Activated effector memory CD4-positive, alpha-beta T cell treated with Interleukin-2 at 50 U/mL for 16 hours (primary cell): ENCODE data around the gene C12orf76.
A peak's percentile ranks its signal among the peaks of the same experiment; 100 is the strongest.
"Not testable (repeated sequence)": the region's sequence is repeated elsewhere in the genome, so short reads cannot be mapped to it uniquely, and the experiment has no call there.

Experiments
- DNase-seq: peaks from one replicate; pipeline ENCODE4 v3.0.0-alpha.2; 2020

Gene C12orf76

DNA sequence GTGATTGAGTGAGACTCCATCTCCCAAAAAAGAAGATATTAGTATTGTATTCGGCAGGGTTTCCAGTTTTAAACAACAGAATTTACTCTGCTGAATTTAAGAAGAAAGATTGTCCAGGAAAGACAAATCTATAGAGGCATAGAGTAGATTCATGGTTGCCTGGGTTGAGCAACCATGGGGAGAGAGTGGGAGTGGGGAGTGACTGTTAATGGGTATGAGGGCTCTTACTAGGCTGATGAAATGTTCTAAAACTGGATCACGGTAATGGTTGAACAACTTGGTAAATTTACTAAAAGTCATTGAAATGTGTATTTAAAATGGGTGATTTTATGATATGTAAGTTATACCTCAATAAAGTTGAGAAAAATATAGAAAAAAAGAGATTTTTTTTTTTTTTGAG lies 13.9 kb upstream of the C12orf76 start:
- DNase-seq = no peak

DNA sequence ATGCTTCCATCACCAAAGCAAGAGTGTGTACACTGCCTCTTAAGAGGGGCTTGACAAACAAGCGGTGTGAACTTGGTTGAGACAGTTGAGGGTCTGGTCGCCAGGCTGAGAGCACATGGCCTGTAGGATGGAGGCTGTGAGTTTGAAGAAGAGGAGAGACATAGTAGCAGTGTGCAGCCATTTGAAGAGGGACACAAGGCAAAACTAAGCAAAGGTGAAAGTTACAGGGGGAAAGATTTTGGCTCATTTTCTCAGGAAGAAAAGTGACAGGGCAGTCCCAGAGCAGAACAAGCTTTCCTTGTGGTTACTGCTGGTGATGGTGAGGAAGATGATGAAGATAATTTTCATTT lies 11.3 kb upstream of the C12orf76 start:
- no peak for DNase-seq

DNA sequence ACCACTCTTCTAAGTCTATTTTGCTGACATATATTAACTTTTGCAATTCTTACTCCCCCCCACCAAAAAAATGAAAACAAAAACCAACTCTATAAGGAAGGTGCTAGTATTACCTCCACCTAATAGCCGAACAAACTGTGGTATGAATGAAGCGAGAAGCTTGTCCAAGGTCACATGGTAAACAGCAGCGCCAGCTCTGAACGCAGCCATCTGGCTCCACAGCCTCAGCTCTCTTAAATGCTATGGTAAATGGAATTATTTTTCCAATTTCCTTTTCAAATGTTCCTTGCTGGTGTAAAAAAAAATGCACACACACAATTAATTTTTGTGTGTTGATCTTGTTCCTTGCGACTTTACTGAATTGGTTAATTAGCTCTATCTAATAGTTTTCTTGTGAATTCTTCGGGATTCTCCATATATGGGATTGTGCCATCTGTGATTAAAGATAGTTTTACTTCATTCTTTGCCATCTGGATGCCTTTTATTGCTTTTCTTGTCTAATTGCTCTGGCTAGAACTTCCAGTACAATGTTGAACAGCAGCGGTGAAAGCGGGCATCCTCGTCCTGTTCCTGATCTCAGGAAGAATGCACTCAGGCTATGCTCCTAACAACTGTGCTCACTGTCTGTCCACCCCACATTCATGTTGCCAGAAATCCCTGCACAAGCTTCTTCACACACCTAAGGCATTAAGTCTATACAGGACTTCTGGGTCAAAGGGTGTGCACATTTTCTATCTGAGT lies 10.7 kb upstream of the C12orf76 start:
- no peak for DNase-seq

DNA sequence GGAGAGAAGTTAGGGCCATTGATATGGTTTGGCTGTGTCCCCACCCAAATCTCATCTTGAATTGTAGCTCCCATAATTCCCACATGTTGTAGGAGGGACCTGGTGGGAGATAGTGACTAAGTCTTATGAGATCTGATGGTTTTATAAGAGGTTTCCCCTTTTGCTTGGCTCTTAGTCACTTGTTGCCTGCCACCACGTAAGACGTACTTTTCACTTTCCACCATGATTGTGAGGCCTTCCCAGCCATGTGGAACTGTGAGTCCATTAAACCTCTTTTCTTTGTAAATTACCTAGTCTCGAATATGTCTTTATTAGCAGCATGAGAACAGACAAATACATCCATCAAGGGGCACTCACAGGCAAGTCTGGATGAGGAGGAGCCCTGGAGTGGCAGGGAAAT lies 8.3 kb upstream of the C12orf76 start:
- DNase-seq = not testable (repeated sequence)

DNA sequence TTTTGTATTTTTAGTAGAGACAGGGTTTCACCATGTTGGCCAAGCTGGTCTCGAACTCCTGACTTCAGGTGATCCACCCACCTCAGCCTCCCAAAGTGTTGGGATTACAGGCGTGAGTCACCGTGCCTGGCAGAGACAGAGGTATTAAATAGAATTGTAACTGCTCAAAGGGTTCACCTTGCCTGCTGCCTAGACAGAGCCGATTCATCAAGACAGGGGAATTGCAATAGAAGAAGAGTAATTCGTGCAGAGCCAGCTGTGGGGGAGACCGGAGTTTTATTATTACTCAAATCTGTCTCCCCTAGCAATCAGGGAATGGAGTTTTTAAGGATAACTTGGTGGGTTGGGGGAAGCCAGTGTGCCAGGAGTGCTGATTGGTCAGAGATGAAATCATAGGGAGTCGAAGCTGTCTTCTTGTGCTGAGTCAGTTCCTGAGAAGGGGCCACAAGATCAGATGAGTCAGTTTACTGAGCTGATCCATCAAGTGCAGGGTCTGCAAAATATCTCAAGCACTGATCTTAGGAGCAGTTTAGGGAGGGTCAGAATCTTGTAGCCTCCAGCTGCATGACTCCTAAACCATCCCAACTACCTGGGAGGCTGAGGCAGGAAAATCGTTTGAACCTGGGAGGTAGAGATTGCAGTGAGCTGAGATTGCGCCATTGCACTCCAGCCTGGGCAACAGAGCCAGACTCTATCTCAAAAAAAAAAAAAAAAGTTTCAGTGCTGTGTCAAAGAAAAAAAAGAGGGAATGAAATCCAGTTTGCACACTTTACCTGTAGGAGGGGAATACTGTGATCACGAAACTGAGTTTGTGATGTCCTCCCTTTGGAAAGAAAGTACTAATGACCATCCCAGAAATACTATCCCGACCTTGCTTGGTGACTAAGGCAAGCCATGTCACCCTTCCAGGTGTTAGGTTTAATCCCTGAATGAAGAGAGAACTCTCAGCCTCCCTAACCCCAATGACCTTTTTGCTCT lies 7.3 kb upstream of the C12orf76 start:
- DNase-seq = not testable (repeated sequence)

DNA sequence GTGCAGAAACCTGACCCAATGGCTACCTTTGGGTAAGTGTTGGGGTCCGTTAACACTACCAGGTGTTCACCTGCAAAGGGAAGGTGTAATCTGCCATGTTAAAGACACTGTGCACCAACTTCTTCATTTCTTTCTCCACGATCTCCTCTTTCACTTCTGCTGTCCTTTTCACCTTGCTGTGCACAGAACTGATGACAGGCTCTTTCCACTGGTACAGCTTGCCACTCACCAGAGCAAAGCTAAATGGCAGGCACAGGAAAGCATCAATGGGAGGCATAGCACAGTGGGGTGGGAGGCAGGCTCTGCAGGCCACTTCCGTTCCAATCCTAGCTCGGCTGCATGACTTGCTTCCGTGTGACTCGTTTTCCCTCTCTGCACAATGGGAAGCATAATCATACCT lies 2.6 kb upstream of the C12orf76 start:
- DNase-seq = no peak

DNA sequence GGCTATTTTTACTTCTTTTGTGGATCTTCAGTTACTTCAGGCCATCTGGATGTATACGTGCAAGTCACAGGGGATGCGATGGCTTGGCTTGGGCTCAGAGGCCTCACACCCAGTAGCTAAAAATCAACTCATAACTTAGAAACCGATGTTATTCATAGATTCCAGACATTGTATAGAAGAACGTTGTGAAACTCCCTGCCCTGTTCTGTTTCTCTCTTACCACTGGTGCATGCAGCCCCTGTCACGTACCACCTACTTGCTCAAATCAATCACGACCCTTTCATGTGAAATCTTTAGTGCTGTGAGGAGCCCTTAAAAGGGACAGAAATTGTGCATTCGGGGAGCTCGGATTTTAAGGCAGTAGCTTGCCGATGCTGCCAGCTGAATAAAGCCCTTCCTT lies 1.3 kb upstream of the C12orf76 start:
- not testable (repeated sequence) for DNase-seq

DNA sequence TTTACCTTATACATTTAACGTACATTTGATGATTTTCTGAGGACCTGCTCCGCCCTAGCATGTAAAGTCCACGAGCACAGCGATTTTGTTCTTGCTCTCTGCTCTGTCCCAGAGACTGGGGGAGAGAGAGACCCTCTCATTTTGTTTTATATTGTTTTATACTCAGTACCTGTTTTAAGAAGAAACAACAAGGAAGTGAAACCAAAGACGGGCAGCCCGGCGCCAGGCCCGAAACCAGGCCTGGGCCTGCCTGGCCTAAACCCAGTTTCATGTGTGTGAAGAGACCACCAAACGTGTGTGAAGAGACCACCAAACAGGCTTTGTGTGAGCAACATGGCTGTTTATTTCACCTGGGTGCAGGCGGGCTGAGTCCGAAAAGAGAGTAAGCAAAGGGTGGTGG lies 712 bp upstream of the C12orf76 start:
- not testable (repeated sequence) for DNase-seq

DNA sequence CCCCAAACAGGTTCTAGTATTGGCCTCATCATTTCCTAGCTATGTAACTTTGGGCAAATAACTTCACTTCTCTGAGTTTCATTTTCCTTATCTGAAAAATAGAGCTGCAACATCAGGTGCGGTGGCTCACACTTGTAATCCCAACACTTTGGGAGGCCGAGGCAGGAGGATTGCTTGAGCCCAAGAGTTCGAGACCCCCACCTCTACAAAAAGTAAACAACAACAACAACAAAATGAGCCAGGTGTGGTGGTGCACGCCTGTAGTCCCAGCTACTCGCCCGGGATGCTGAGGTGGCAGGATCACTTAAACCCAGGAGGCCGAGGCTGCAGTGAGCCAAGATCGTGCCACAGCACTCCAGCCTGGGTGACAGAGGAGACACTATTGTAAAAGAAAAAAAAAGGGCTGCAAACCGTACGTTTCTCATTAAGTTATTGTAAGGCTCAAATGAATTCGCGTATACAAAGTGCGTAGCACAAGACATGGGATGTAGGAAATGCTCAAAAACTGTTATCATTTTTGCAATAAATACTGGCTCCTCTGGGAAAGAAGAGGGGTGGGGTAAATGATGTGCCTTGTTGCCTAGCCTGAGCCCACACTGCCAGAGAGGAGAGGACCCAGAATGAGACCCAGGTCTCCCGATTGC lies 903 bp downstream of the C12orf76 start:
- DNase-seq = no peak

DNA sequence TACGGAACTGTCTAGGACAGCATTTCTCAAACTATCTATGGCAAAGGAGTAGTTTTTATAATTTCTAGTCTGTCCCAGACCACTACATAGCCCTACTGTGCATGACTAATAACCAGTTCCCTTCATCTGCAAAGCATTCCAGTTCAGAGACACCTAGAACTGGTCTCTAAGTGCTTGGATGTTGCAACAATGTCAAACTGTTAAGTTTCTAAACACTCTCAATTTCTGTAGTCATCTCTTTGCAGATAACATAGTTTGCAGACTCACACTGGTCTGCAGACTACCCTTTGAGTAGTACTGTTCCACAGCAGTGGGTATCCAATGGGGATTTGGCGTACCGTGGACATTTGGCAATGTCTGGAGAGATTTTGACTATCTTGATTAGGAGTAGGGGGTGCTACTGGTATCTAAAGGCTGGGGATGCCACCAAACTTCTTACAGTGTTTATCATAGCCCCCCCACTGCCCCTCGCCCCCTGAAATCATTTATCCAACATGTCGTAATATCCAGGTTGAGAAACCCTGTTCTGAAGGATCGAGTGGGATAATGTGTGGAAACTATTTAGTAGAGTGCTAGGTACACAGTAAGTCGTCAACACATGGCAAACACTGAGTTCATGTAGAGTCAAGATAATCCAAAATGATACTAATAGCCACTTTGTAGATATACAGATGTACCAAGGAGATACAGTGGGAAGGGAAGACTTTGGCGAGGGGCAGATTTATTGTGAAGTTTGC lies 1.7 kb downstream of the C12orf76 start:
- no peak for DNase-seq

DNA sequence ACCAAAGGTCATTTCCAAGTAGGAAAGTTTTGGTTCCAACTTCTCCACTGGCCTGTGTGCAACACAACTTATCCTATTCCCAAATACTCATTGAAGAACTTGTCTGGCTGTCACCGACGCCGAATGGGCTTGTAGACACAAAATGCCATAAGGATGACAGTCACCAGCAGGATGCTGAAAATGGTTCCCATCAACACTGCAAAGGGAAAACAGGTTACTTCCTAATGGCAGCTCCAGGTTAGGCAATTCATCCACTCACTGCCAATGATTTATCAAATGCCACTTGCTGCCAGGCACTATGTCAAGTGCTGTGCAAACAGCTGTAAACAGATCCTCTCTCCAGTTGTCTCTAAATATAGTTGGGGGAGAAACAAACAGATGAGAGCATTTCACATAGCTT lies 6.1 kb downstream of the C12orf76 start:
- DNase-seq = no peak

DNA sequence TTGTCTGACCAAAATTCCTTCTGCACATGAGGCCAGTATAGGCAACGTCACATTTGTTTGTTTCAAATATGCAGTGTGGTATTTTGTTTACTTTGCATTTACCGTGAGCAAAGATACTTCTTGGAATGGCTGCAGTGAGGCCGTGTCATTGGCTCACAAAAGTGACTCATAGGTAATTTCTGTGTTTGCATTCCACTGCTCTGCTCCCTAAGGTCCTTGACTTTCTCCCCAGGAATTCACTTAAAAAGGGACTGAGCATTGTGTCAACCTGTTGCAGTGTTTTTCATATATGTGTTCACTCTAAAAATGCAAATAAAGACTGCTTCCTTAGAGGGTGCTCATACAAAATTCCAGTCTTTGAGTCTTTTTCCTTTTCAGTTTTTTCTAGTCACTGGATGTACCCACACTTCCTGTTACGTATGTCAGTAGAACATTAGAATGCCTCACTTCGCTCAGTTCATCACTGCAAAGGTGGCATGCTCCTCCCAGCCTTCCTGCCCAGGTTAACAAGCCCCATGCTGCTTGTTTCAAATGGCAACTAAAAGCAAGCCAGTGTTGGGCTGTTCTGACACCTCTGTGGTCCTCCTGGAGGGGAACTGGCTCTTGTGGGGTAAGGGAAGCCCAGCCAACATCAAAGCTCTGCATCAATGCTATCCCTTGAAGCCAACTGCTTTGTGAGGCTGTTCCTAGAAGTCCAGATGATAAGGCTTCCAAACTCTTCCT lies 9.1 kb downstream of the C12orf76 start:
- DNase-seq = peak; percentile 14

DNA sequence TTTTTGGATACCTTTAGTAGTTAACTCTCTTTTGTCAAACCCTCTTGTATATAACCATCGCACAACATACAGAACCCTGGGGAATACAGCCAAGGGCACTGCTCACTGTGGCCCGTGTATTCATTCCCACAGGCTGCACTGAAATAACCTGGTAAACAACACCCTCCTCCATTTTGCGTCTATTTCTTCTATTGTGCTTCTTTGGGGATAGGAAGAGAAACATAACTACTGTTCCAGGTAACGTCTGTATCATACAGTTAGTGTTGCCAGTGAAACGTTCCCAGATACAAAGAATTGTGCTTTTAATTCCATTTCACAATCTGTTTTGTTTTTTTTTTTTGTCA lies 9.6 kb downstream of the C12orf76 start:
- DNase-seq = no peak

DNA sequence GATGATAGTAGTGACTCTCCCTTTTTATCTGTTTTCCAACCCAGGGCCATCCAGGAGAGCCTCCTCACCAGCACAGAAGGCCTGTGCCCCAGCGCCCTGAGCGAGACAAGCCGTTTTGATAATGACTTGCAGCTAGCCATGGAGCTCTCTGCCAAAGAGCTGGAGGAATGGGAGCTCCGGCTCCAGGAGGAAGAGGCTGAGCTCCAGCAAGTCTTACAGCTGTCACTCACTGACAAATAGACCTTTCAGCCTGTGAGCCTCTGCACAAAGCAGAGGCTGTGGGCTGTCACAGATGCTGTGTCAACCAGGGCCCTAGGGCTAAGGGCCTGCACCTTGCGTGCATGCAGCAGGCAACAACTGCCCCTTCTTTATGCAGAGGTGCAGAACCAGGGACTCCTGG lies 11.0 kb downstream of the C12orf76 start:
- no peak for DNase-seq

DNA sequence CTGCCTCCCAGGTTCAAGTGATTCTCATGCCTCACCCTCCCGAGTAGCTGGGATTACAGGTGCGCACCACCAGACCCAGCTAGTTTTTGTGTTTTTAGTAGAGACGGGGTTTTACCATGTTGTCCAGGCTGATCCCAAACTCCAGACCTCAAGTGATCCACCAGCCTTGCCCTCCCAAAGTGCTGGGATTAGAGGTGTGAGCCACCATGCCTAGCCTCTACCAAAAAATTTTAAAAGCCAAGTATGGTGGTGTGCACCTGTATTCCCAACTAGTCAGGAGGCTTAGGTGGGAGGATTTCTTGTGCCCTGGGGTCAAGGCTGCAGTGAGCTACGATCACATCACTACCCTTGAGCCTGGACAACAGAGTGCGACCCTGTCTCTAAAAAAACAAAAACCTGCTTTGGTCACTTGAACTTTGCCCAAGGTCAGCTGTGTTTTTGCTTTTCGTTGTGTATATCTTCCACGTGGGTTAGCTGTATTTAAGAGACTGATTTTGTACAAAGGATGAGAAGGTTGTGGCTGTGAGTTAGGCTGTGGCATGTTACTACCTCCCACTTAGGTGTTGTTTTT lies 12.7 kb downstream of the C12orf76 start:
- no peak for DNase-seq

DNA sequence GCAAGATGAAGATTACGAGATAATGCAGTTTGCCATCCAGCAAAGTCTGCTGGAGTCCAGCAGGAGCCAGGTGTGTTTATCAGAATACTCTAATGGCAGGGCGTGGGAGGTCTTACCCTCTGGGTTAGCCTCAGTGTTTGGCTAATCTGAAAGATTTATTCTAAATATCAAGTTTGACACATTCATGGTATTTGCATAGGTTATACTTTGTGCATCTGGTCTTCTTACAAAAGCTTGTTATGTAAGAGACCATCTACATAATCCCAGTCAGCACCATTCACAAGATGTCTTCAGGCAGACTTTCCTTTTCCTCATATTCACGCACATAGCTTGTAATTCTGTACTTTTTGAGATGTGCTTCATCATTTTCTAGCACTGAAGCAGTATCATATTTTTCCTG lies 14.4 kb downstream of the C12orf76 start:
- no peak for DNase-seq

DNA sequence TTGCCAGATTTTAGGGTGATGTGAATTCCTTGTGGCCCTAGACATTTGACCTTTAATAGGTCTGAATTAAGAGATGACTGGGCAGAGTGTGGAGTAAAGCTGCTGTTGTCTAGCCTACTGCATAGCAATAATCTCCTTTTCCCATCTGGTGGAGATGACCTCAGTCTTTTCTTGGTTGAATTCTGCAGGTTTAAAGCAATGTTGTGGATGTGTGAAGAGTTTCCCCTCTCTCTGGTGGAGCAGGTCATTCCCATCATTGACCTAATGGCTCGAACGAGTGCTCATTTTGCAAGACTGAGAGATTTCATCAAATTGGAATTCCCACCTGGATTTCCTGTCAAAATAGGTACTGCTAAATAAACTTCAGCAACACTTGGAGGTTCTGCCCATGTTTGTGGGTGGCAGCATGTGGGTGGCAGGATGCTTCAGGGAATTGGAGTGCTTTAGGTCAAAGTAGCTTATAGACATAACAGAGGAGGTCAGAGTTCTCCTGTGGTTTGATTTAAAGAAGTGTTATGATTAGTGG lies 19.0 kb downstream of the C12orf76 start:
- DNase-seq = no peak

DNA sequence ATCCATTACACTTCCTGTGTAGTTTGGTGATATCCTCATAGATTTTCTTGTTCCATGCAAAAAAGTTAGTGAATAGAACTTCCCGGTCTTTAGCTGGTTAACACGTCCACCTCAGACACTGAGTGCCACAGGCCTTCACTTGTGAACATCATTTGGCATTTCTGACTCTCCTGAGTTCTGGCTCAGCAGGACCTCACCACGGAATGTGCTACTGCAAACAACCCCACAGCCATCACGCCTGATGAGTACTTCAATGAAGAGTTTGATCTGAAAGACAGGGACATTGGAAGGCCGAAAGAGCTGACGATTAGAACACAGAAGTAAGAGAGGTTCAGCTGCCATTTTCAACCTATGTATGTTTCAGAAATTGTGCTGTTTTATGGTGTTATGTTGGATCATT lies 20.0 kb downstream of the C12orf76 start:
- DNase-seq = no peak

DNA sequence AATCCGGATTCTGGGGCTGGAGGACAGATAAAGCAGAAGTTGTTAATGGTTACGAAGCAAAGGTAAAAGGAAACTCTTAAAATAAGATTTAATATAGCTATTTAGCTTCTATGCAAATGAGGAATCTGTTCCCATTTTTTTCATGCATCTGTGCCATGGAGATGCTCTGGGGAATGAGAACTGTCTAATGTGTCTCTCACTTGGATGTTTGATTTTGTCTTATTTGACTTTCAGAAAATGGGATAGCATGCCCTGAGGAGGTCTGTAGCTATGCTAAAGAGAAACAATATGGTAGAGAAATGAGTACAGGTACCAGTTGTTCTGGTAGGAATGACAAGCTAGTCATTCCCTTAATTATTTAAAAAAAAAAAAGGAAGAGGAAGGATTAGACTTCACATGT lies 24.3 kb downstream of the C12orf76 start:
- DNase-seq = no peak

DNA sequence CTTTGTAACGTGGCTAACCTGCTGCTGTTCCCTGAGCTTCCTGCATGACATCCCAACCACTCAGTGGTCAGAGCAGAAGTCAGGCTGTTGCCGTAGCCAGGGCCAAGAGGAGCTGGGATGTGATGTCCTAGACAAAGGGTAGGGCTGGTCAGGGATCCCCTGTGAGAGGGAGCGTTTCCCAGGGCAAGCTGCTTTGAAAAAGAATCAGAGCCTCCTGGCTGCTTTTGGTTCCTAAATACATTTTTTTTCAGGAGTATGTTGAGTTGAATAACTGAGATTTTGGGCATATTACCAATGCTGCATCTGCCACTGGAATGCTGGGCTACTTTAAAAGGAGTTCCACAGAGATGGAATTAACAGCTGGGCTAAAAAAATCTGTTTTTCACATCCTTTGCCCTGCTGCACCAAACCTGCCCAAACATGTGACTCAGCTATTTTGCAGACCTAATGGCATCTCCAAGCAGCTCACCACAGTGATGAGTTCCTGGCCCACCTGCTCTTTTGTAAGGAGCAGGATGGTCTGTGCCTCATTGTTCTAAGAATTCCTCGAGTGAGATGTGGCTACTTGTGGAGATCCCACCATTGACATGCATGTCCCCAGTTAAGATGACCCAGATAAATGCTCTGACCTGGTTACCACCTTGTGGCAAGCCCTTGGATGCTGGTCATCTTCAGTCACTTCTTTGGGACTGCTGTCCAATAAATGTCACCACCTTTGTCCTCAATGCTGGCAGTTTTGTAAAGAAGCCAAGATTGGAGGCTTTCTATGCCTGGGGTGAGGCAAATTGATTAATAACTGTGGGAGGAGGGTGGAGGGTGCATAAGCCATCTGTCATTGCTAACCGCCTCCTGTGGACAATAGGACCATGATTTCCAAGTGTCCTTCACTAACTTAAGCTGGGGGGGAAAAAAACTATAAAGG lies 25.0 kb downstream of the C12orf76 start:
- DNase-seq = no peak

DNA sequence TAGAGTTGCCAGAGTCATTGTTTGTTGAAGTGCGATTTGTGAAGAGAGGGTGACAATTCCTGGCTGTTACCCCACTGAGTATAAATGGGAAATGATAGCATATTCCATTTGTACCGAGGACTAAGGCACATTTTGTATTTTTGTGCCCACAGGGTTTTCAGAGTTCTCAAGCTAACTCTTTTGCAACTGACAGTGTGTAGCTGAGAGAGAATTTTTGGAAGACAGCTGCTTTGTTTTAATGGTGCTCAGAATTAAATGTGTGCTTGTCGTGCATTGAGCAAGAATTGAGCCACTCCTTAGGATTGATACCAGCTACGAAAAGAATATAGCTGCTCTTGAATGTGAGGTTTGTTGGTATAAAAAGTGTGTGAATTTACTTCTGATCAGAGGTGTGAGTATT lies 27.4 kb downstream of the C12orf76 start:
- no peak for DNase-seq
